H1 (cell line): ENCODE data around the gene ERICH2. TPM values are rescaled to one million over a fixed set of nuclear protein-coding genes. Genes with fewer than 3 reads are reported as not detected.

Experiments used
- CTCF ChIA-PET: fragments of 300-600 bp; sonication (Branson Sonifier 250); formaldehyde crosslinking; loops from one replicate; lab custom pipeline; 2021; ENCODE audit not compliant: partially characterized antibody; lab: Charles Lee
- POLR2A ChIA-PET: fragments of 300-600 bp; sonication (Branson Sonifier 250); formaldehyde crosslinking; loops from one replicate; lab custom pipeline; 2021; ENCODE audit warnings: inconsistent platforms; ENCODE audit not compliant: partially characterized antibody; lab: Charles Lee
- DNase-seq, 2 experiments: peaks; one replicate each; pipeline versions ENCODE4 v3.0.0 to v3.0.0-alpha.2; 2010 to 2022; ENCODE audit warnings: low spot score in 2 of 2, low read depth in 1 of 2, mixed read lengths in 1 of 2
- FAIRE-seq: peaks from 2 replicates; lab custom pipeline; 2011; peaks lifted over from hg19 to GRCh38; lab: Jason Lieb, UNC
- H2AFZ ChIP-seq: 2 replicates; pipeline ENCODE4 v1.8.1; 2012; ENCODE audit warnings: low read length, inconsistent platforms
- H2AK5ac ChIP-seq: 2 replicates; pipeline ENCODE4 v1.6.1; 2013; ENCODE audit warnings: low read depth, low read length
- H2BK120ac ChIP-seq: replicated peaks from 2 replicates; pipeline ENCODE3; 2013; ENCODE audit warnings: low read depth, low read length, inconsistent platforms
- H2BK12ac ChIP-seq: 2 replicates; pipeline ENCODE4 v1.6.1; 2013; ENCODE audit warnings: low read depth, low read length
- H2BK15ac ChIP-seq: 2 replicates; pipeline ENCODE4 v1.6.1; 2013; ENCODE audit warnings: low read length
- H2BK20ac ChIP-seq: 2 replicates; pipeline ENCODE4 v1.6.1; 2013; ENCODE audit warnings: low read length
- H2BK5ac ChIP-seq: 2 replicates; pipeline ENCODE4 v1.6.1; 2013; ENCODE audit warnings: low read depth, low read length
- H3K14ac ChIP-seq: 2 replicates; pipeline ENCODE4 v1.6.1; 2013; ENCODE audit warnings: inconsistent platforms; ENCODE audit not compliant: insufficient read length
- H3K18ac ChIP-seq: 2 replicates; pipeline ENCODE4 v1.6.1; 2013; ENCODE audit warnings: low read length; ENCODE audit errors: extremely low read depth
- H3K23ac ChIP-seq: 2 replicates; pipeline ENCODE4 v1.6.1; 2013; ENCODE audit warnings: inconsistent platforms; ENCODE audit not compliant: insufficient read length
- H3K23me2 ChIP-seq: 2 replicates; pipeline ENCODE4 v1.6.1; 2013; ENCODE audit warnings: low read depth, low read length
- H3K27ac ChIP-seq: 2 replicates; pipeline ENCODE4 v1.6.1; 2011; ENCODE audit warnings: low read depth, low read length, inconsistent platforms
- H3K27me3 ChIP-seq, 4 experiments: replicated peaks in 1 of 4; 1 replicate in 1 of 4; 2 replicates in 3 of 4; pipeline versions ENCODE4 v1.6.1 to v1.8.1; 2011 to 2013; ENCODE audit warnings: low read length in 3 of 4, mild to moderate bottlenecking in 3 of 4, inconsistent platforms in 2 of 4, mixed read lengths in 2 of 4, moderate library complexity in 1 of 4; ENCODE audit not compliant: control insufficient read depth in 3 of 4, insufficient read depth in 3 of 4; ENCODE audit errors: extremely low read depth in 1 of 4
- H3K36me3 ChIP-seq, 4 experiments: 2 replicates each; pipeline versions ENCODE4 v1.6.1 to v1.8.1; 2011 to 2013; ENCODE audit warnings: mild to moderate bottlenecking in 4 of 4, low read length in 3 of 4, moderate library complexity in 2 of 4, control low read depth in 1 of 4, inconsistent platforms in 1 of 4; ENCODE audit not compliant: insufficient read depth in 4 of 4, control insufficient read depth in 2 of 4
- H3K4ac ChIP-seq: replicated peaks from 2 replicates; pipeline ENCODE3; 2013; ENCODE audit warnings: low read length, low read depth, mixed read lengths, inconsistent platforms; ENCODE audit not compliant: insufficient read length
- H3K4me1 ChIP-seq, 4 experiments: replicated peaks in 1 of 4; 1 replicate in 1 of 4; 2 replicates in 3 of 4; pipeline versions ENCODE4 v1.6.1 to v1.8.1; 2011 to 2013; ENCODE audit warnings: low read length in 3 of 4, inconsistent platforms in 2 of 4, mixed read lengths in 1 of 4; ENCODE audit not compliant: insufficient read depth in 4 of 4, control insufficient read depth in 3 of 4
- H3K4me2 ChIP-seq, 2 experiments: 2 replicates each; pipeline versions ENCODE4 v1.6.1 to v1.8.1; 2011 to 2013; ENCODE audit warnings: low read depth in 2 of 2, low read length in 2 of 2, control low read depth in 1 of 2, inconsistent platforms in 1 of 2, mild to moderate bottlenecking in 1 of 2; ENCODE audit not compliant: insufficient read depth in 1 of 2
- H3K4me3 ChIP-seq, 4 experiments: fragments of 200-600, 300-600 bp in 1 of 4; sonication (generic), shearing (Covaris generic), sonication (Bioruptor Twin) in 1 of 4; 2 replicates each; pipeline versions ENCODE4 v1.5.1 to v1.8.1; 2011 to 2016; ENCODE audit warnings: low read length in 4 of 4, low read depth in 3 of 4, control low read depth in 2 of 4, inconsistent platforms in 2 of 4, mild to moderate bottlenecking in 2 of 4, mixed read lengths in 1 of 4, moderate library complexity in 1 of 4; ENCODE audit not compliant: insufficient read depth in 2 of 4; ENCODE audit errors: extremely low read depth in 1 of 4
- H3K56ac ChIP-seq: replicated peaks from 2 replicates; pipeline ENCODE3; 2013; ENCODE audit warnings: low read depth, mild to moderate bottlenecking, mixed read lengths, low read length, inconsistent platforms; ENCODE audit not compliant: insufficient read length
- H3K79me1 ChIP-seq: 2 replicates; pipeline ENCODE4 v1.6.1; 2013; ENCODE audit warnings: low read depth, low read length, control low read depth
- H3K79me2 ChIP-seq, 2 experiments: 2 replicates each; pipeline versions ENCODE4 v1.6.1 to v1.8.1; 2012 to 2013; ENCODE audit warnings: low read length in 2 of 2, mild to moderate bottlenecking in 2 of 2, inconsistent platforms in 1 of 2; ENCODE audit not compliant: insufficient read depth in 2 of 2, control insufficient read depth in 1 of 2
- H3K9ac ChIP-seq, 4 experiments: replicated peaks in 1 of 4; 1 replicate in 1 of 4; 2 replicates in 3 of 4; pipeline versions ENCODE4 v1.6.1 to v1.8.1; 2011 to 2013; ENCODE audit warnings: low read depth in 3 of 4, low read length in 3 of 4, control low read depth in 2 of 4, mild to moderate bottlenecking in 2 of 4, moderate library complexity in 2 of 4, inconsistent platforms in 1 of 4; ENCODE audit errors: extremely low read depth in 1 of 4
- H3K9me3 ChIP-seq, 2 experiments: 2 replicates each; pipeline versions ENCODE4 v1.6.1 to v1.8.1; 2012 to 2013; ENCODE audit warnings: mild to moderate bottlenecking in 2 of 2, moderate library complexity in 2 of 2, control low read depth in 1 of 2, inconsistent platforms in 1 of 2, low read depth in 1 of 2, low read length in 1 of 2, mixed read lengths in 1 of 2; ENCODE audit not compliant: insufficient read depth in 2 of 2
- H4K20me1 ChIP-seq, 2 experiments: replicated peaks in 1 of 2; 2 replicates each; pipeline versions ENCODE3 to v1.8.1; 2011 to 2013; ENCODE audit warnings: inconsistent platforms in 2 of 2, low read length in 2 of 2, mild to moderate bottlenecking in 1 of 2; ENCODE audit not compliant: insufficient read depth in 2 of 2, control insufficient read depth in 1 of 2
- H4K5ac ChIP-seq: 2 replicates; pipeline ENCODE4 v1.6.1; 2013; ENCODE audit warnings: low read length, low read depth, mixed read lengths, inconsistent platforms; ENCODE audit not compliant: insufficient read length
- H4K8ac ChIP-seq: 2 replicates; pipeline ENCODE4 v1.8.0; 2013; ENCODE audit warnings: mild to moderate bottlenecking, moderate library complexity, low read length, inconsistent platforms; ENCODE audit not compliant: insufficient read depth; ENCODE audit errors: extremely low read depth
- H4K91ac ChIP-seq: replicated peaks from 2 replicates; pipeline ENCODE3; 2013; ENCODE audit warnings: low read length, mixed read lengths, inconsistent platforms; ENCODE audit not compliant: insufficient read length
- EZH2 ChIP-seq: fragments of 200-600 bp; sonication (generic); IDR thresholded peaks from 2 replicates; pipeline ENCODE4 v1.7.1; 2012; ENCODE audit warnings: low read depth, mild to moderate bottlenecking, moderate library complexity, low read length, inconsistent platforms; ENCODE audit not compliant: severe bottlenecking
- MAFK ChIP-seq: IDR thresholded peaks from 2 replicates; pipeline ENCODE4 v1.6.1; 2012; ENCODE audit warnings: low read depth, mild to moderate bottlenecking, improper control_type of control experiment, low read length
- WGBS, 2 experiments: shearing (Covaris generic) in 1 of 2; methylation state at CpG; one replicate each; pipeline versions ENCODE4 v1.1.6 to v1.1.7; 2013 to 2015; ENCODE audit warnings: low lambda C conversion rate in 2 of 2, mixed read lengths in 2 of 2, inconsistent platforms in 1 of 2, low coverage in 1 of 2, missing lambda C conversion rate in 1 of 2; ENCODE audit not compliant: insufficient replicate concordance in 2 of 2, insufficient coverage in 1 of 2, insufficient read length in 1 of 2; ENCODE audit errors: extremely low coverage in 1 of 2, missing lambda C conversion rate in 1 of 2; 5-methylcytosine and 5-hydroxymethylcytosine counted together
- polyA plus RNA-seq, 7 experiments: library from polyadenylated mRNA; depleted of rRNA in 3 of 7; stranded (reverse) in 5 of 7; unstranded in 2 of 7; fragments of >200 nt in 5 of 7; fragments of 200-250 nt in 2 of 7; gene quantifications; 1 replicate in 5 of 7; 2 replicates in 1 of 7; 4 replicates in 1 of 7; pipeline versions ENCODE4 v1.2.1 to v1.2.3, GENCODE V29; 2011 to 2013; ENCODE audit warnings: missing spikeins in 2 of 7, mixed read lengths in 2 of 7
- total RNA-seq: library from RNA; stranded (reverse); fragmentation: NEBNext Ultra II Directional; extraction: Animal tissue kit (Norgen Biotek cat#: 25700); gene quantifications from 2 replicates; pipeline ENCODE4 v1.2.1, GENCODE V29; 2021
- TF ChIP-seq, protein P1 (sequence below): IDR thresholded peaks from 2 replicates; pipeline ENCODE4 v1.6.1; 2012; ENCODE audit warnings: inconsistent platforms

The ERICH2 gene
- total and polyA plus RNA-seq, 2 of the 8 experiments (the other 6 are each of a cell fraction or from before 2014, with no cell fraction given): 0.20 to 2.1 TPM

DNA sequence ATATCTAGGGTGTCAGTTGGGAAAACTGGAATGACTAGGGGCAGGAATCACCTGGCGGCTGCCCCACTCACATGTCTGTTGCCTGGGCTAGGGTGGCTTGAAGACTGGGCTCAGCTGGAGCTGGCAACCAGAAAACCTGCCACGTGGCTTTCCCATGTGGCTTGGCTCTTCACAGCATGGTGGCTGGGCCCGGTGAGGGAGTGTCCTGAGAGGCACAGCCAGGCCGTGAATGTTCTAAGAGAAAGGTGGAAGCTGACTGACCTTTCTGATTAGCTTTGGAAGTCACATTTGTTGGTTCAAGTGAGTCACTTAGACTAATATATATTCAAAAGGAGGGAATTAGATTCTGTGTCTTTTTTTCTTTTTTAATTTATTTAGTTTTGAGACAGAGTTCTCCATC lies 32.4 kb upstream of the ERICH2 start:
- Histone ChIP-seq H2BK5ac (no peak overlapping the region), H2AFZ (no peak overlapping the region), H3K4me2 (no peak overlapping the region), H2AK5ac (no peak overlapping the region), H3K14ac (no peak overlapping the region), H2BK12ac (no peak overlapping the region), H4K91ac (no peak overlapping the region), H2BK15ac (no peak overlapping the region), H3K9me3 (no peaks in the 10 kb centered on the region), H3K4me3 (no peak overlapping the region), H3K23me2 (no peaks in the 10 kb centered on the region; the same call in 1 of the 2 replicates), H3K4ac (no peak overlapping the region), H3K79me2 (no peaks in the 10 kb centered on the region), H4K8ac (no peak overlapping the region), H3K9ac (no peak overlapping the region), H3K27me3 (no peaks in the 10 kb centered on the region), H2BK120ac (no peak overlapping the region), H4K20me1 (no peaks in the 10 kb centered on the region), H3K36me3 (no peaks in the 10 kb centered on the region), H2BK20ac (no peak overlapping the region), H3K4me1 (no peaks in the 10 kb centered on the region), H3K79me1 (no peaks in the 10 kb centered on the region), H3K18ac (no peak overlapping the region), H3K56ac (no peak overlapping the region), H4K5ac (no peak overlapping the region), H3K23ac (no peak overlapping the region), H3K27ac (no peak overlapping the region)
- POLR2A ChIA-PET: no interaction called here
- 84% methylated on average over 4 of the region's 4 CpGs; no CpG with 5 or more reads in 1 of the 2 experiments for WGBS, 2 experiments
- CTCF ChIA-PET: interaction anchor here (1.4 to 3.7 kb wide), 3 partner anchors 15 to 75 kb away, joined by 3 to 14 read pairs (median 6); no protein-coding TSS in a partner anchor
- FAIRE-seq (no peak), DNase-seq (no peak)
- TF ChIP-seq, protein P1, sequence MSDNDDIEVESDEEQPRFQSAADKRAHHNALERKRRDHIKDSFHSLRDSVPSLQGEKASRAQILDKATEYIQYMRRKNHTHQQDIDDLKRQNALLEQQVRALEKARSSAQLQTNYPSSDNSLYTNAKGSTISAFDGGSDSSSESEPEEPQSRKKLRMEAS: peak; percentile 28; the same call in 1 of the 2 replicates
- TF ChIP-seq MAFK: no peak
- no peak for TF ChIP-seq EZH2
